Body of pancreas (tissue), 4 donors: ENCODE results near the gene EMP3. TPM values are rescaled to one million over a fixed set of nuclear protein-coding genes. Genes with fewer than 3 reads are reported as not detected.

Experiments
- ATAC-seq: fragments of 150-250 bp; one replicate; pipeline ENCODE4 v1.9.1; 2016
- DNase-seq, 4 donors: peaks; one replicate each; pipeline ENCODE4 v3.0.0-alpha.2; 2019
- H3K27ac ChIP-seq, 4 donors: fragments of 200-600 bp; sonication (generic); 1 replicate in 3 of 4; 2 replicates in 1 of 4; pipeline versions ENCODE4 v1.5.1 to v1.6.1; 2016 to 2019; ENCODE audit warnings: mild to moderate bottlenecking in 1 of 4, mixed read lengths in 1 of 4, moderate library complexity in 1 of 4
- H3K27me3 ChIP-seq, 2 donors: fragments of 200-600 bp; sonication (generic); one replicate each; pipeline ENCODE4 v1.6.0; 2016; ENCODE audit warnings: mild to moderate bottlenecking in 1 of 2
- H3K36me3 ChIP-seq, 2 donors: fragments of 200-600 bp; sonication (generic); replicated peaks in 1 of 2; 2 replicates each; pipeline ENCODE4 v1.5.1; 2016; ENCODE audit warnings: low read depth in 2 of 2; ENCODE audit not compliant: insufficient read depth in 1 of 2
- H3K4me1 ChIP-seq: fragments of 200-600 bp; sonication (generic); one replicate; pipeline ENCODE4 v1.6.0; 2016
- H3K4me3 ChIP-seq, 2 donors: fragments of 200-600 bp; sonication (generic); 1 replicate in 1 of 2; 2 replicates in 1 of 2; pipeline ENCODE4 v1.5.1; 2016 to 2019
- H3K9me3 ChIP-seq, 3 donors: fragments of 200-600 bp; sonication (generic); 1 replicate in 2 of 3; 2 replicates in 1 of 3; pipeline ENCODE4 v1.5.1; 2016
- POLR2A ChIP-seq, 3 donors: fragments of 450-650 bp; IDR thresholded peaks; one replicate each; pipeline ENCODE4 v1.6.1; 2016; ENCODE audit warnings: antibody characterized with exemption in 3 of 3, mild to moderate bottlenecking in 2 of 3
- WGBS, 2 donors: methylation state at CpG; one replicate each; pipeline ENCODE4 v1.1.5; 2017; 5-methylcytosine and 5-hydroxymethylcytosine counted together
- intact Hi-C: fragments of 100-400 bp; cut with DNase I; formaldehyde crosslinking; loops from one replicate; pipeline ENCODE4 v1.15.1; 2023
- total RNA-seq, 2 donors: library from RNA; depleted of rRNA; stranded (reverse); fragments of >200 nt; gene quantifications; one replicate each; pipeline ENCODE4 v1.1.0, GENCODE V29; 2016
- TF ChIP-seq, protein P1 (sequence below), 7 experiments: fragments of 450-650 bp in 4 of 7; fragments of 200-600 bp in 3 of 7; sonication (generic) in 3 of 7; IDR thresholded peaks; one replicate each; pipeline ENCODE4 v1.5.1; 2016 to 2019; ENCODE audit warnings: antibody characterized with exemption in 7 of 7

The EMP3 gene
- total RNA-seq, 2 donors from 2014 or later: 2.6 to 7.0 TPM

DNA sequence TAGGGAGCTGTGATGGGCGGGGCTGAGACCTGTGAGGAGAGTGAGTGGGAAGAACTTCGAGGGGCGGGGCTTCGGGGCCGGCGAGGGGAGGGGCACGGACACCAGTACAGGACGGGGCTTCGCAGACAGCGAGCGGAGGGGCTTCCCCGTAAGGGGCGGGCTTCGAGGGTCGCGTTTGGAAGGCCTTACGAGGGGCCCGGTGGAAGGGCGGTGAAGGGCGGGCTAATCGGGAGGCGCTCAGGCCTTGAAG lies 4.1 kb upstream of the EMP3 start:
- Histone ChIP-seq H3K4me1 (peaks cover 36% of the 10 kb centered on the region), H3K36me3 (no peaks in the 10 kb centered on the region), H3K9me3 (no peaks in the 10 kb centered on the region), H3K27ac (peak overlapping the region; percentile 96 to 98 (median 97)), H3K4me3 (peak overlapping the region; percentile 6 to 42), H3K27me3 (no peaks in the 10 kb centered on the region)
- intact Hi-C loops: no loop called here
- DNase-seq: peak; percentile 97 to 99 (median 98)
- TF ChIP-seq, protein P1, sequence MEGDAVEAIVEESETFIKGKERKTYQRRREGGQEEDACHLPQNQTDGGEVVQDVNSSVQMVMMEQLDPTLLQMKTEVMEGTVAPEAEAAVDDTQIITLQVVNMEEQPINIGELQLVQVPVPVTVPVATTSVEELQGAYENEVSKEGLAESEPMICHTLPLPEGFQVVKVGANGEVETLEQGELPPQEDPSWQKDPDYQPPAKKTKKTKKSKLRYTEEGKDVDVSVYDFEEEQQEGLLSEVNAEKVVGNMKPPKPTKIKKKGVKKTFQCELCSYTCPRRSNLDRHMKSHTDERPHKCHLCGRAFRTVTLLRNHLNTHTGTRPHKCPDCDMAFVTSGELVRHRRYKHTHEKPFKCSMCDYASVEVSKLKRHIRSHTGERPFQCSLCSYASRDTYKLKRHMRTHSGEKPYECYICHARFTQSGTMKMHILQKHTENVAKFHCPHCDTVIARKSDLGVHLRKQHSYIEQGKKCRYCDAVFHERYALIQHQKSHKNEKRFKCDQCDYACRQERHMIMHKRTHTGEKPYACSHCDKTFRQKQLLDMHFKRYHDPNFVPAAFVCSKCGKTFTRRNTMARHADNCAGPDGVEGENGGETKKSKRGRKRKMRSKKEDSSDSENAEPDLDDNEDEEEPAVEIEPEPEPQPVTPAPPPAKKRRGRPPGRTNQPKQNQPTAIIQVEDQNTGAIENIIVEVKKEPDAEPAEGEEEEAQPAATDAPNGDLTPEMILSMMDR (IDR thresholded peaks at IDR 0.05): no peak
- TF ChIP-seq POLR2A (IDR thresholded peaks at IDR 0.05): no peak
- ATAC-seq: peak; percentile 84
- 1 to 2% methylated on average over 20 to 22 of the region's 22 CpGs for WGBS, 2 donors

DNA sequence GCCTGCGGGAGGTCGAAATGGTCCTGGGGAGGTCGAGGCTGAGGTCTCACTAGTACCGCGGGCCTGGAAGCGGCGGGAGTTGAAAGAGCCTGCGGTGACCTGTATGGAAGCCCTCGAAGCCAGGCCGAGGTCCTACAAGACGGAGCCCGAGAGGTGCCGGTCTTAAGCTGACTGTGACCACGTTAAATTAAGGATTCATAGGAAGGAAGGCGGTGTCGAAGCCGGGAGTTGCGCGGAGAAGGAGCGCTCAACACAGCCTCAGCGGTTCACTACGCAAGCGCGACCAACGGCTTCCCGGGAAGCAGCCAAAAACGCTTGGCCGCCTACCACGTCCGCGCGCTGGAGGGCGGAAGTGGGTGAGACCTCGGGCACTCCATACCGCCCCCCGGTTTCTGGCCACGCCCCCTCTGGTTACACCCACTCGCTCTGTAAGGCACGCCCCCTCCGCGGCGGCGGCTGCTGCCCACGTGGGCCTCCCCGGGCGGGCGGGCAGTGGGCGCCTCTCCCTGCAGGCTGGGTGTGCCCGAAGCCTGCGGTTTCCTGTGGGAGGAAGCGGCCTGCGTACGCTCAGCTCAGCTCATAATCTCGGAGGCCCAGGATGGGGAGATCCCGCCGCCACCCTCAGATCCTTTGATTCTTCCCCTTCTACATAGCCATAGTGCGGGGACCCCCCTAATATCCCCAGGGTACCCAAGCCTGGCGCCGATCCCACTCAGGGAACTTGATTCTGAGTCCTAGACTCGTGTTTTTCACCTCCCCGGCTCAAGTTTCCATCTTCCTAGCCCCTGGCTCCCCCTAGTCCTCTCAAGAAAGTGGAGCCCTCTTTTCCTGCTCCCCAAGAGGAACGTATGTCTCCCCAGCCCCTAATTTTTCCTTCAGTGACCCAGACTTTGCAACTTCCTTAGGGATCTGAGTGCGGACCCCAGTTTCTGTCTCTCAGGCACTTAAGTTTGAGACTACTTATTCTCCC lies 3.4 kb upstream of the EMP3 start:
- whole genome bisulfite sequencing, 2 donors: 3 to 9% methylated on average over 21 to 57 of the region's 63 CpGs
- intact Hi-C loops: no loop called here

DNA sequence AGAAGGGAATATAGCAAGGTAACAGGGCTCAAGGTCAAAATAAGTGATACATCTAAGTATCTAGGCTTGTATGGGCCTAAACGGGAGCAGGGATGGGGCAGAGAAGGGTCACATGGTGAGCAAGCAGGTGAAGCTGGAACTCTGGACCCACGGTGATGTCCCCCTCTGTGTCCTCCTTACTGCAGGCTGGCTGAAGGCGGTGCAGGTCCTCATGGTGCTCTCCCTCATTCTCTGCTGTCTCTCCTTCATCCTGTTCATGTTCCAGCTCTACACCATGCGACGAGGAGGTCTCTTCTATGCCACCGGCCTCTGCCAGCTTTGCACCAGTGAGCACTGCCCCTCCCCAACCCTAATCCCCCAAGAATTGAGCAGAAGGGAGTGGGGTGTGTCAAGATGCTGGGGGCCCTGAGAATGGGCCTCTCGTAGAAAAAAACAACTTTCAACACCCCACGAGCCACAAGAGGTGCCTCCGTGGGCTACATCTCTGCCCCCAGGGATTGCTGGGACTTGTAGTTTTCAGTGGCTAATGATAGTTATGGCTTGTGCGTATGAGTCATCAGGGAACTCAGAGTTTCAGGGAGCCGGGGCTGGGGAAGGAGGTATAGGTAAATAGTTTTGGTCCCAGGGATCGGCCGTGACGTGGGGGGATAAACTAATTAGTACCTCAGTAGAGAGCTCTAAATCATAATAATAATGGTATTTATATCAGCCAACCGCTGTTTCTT lies 4.0 kb downstream of the EMP3 start:
- intact Hi-C loops: no loop called here
- Histone ChIP-seq H3K27ac (peak overlapping the region in 2 of 4 donors; percentile 89 to 93), H3K4me1 (peaks cover 55% of the 10 kb centered on the region), H3K36me3 (no peaks in the 10 kb centered on the region), H3K9me3 (no peaks in the 10 kb centered on the region), H3K27me3 (no peaks in the 10 kb centered on the region), H3K4me3 (no peak overlapping the region)
- peak in 2 of 4 donors; percentile 28 to 32 for DNase-seq
- no peak for ATAC-seq
- no peak for TF ChIP-seq POLR2A (IDR thresholded peaks at IDR 0.05)
- TF ChIP-seq, protein P1 (IDR thresholded peaks at IDR 0.05): no peak
- WGBS, 2 donors: 64 to 68% methylated on average over 14 to 15 of the region's 15 CpGs

More for the DNA sequence above, 3.4 kb upstream of the EMP3 start:
- Histone ChIP-seq H3K9me3 (no peaks in the 10 kb centered on the region), H3K4me3 (peak overlapping the region; percentile 6 to 42), H3K27me3 (no peaks in the 10 kb centered on the region), H3K4me1 (peaks cover 36% of the 10 kb centered on the region), H3K27ac (peak overlapping the region; percentile 96 to 98 (median 97)), H3K36me3 (no peaks in the 10 kb centered on the region)
- DNase-seq (peak; percentile 98 to 99 (median 99)), ATAC-seq (peak; percentile 89)
- TF ChIP-seq, protein P1 (IDR thresholded peaks at IDR 0.05): peak in 4 of 7 experiments; percentile 17 to 44 (median 26)
- TF ChIP-seq POLR2A (IDR thresholded peaks at IDR 0.05): peak; percentile 75 to 90 (median 87)

DNA sequence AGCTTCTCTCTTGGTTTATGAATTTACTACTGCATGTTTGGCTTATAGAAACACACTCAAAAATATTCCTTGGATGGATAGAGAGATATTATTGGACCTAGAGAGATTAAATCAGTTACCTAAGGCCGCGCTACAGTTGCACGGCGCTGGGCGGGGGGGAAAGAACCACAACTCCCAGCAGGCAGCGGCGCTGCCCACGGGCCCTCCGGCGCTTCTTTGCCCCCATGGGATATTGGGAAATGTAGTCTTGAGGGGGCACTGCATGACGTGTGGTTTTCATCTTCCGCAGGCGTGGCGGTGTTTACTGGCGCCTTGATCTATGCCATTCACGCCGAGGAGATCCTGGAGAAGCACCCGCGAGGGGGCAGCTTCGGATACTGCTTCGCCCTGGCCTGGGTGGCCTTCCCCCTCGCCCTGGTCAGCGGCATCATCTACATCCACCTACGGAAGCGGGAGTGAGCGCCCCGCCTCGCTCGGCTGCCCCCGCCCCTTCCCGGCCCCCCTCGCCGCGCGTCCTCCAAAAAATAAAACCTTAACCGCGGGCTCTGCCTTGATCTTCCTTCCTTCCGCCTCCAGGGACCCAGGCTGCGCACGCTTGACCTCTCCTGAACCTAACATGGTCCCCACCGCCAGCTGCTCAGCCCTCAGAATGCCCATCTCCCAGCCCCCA lies 4.8 kb downstream of the EMP3 start:
- intact Hi-C loops: no loop called here
- TF ChIP-seq POLR2A (IDR thresholded peaks at IDR 0.05): peak; percentile 21 to 66 (median 65)
- TF ChIP-seq, protein P1 (IDR thresholded peaks at IDR 0.05): peak in 1 of 7 experiments; percentile 6
- 2 to 7% methylated on average over 31 to 41 of the region's 41 CpGs for whole genome bisulfite sequencing, 2 donors
- Histone ChIP-seq H3K4me3 (peak overlapping the region; percentile 39 to 47), H3K27ac (peak overlapping the region; percentile 81 to 93 (median 87)), H3K9me3 (no peaks in the 10 kb centered on the region), H3K36me3 (no peaks in the 10 kb centered on the region), H3K27me3 (no peaks in the 10 kb centered on the region), H3K4me1 (peaks cover 56% of the 10 kb centered on the region)
- peak; percentile 54 for ATAC-seq
- peak; percentile 86 to 90 (median 88) for DNase-seq
